ENCODE measurements around the gene PARD3.
A peak's percentile ranks its signal among the peaks of the same experiment; 100 is the strongest.

The PARD3 gene

DNA sequence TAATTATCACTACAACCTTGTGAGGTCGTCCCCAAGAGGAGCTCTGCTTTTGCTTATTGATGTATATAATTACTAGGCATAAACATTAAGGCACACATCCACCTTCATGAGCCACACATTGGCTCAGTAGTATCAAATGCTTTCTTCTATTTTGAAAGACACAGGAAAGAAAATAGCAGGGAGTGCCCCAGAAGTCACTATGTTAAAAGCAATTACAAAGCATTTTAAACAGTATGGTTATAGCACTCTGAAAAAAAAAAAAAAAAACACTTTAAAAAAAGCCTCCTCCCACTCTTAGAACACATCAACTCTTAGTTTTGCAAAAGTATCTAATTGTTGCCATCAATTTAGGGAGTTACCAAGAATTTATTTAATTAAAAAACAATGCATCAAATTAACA, 474.2 kb downstream of the PARD3 start:
- no peak for DNase-seq (ENCODE audit: low spot score)

- DNase-seq (ENCODE audit: low spot score) = no peak
These were observed 475.1 kb downstream of the PARD3 start for GRCh38 chr10:34339816-34340553.

DNA sequence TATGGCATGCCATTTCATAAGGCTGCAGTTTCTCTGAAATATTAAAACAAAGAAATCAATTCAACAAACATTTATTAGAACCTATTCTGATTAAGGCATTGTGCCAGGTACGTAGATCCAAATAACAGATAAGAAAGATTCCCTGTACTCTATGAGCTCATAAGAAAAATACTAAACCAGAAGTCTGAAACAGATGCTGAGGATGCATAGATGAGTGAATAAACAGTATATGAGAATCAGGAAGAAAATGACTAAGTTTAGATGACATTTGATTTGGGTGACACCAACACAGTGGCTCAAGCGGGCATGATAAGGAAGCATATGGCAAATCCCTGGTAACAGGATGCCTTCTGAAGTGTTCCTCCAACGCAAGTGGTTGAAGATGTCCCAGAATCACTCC, 477.2 kb downstream of the PARD3 start:
- DNase-seq (ENCODE audit: low spot score) = no peak

DNA sequence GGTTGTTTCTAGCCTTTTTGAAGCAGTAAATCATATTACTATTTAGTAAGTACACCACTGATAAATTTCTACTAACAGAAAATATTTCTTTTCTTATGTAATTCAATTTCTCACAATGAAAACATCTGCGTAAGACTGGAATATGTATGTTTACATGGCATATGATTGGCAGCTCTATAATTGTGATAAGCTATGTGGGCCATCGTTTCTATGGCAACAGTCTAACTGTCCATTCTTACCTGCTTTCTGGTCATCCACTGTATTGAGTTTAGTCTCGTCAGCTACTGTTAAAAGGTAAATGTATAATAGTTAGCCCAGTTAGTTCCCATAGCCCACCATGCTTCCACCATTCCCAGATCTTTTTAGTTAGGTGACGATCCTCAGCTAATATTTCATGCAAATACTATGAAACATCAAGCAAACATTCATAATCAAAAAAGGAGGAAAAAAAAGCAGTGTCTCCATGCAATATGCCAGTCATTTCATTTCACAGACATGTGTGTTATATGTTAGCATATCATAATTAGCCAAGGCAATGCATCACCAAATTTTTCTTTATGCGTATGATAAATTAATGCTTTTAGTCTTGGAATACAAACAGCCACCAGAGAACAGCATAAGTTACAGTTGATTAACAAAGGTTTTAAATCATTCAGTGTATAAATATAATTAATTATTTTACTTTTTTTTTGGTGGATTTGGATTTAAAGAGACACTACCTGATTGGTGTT, 479.0 kb downstream of the PARD3 start:
- DNase-seq (ENCODE audit: low spot score) = no peak

- no peak for DNase-seq (ENCODE audit: low spot score)
These were observed 480.2 kb downstream of the PARD3 start for GRCh38 chr10:34334908-34335307.

GRCh38 chr10:34333513-34333912, 481.6 kb downstream of the PARD3 start:
- no peak for DNase-seq (ENCODE audit: low spot score)

- DNase-seq (ENCODE audit: low spot score) = no peak
These were observed 487.9 kb downstream of the PARD3 start for GRCh38 chr10:34327184-34327583.

DNA sequence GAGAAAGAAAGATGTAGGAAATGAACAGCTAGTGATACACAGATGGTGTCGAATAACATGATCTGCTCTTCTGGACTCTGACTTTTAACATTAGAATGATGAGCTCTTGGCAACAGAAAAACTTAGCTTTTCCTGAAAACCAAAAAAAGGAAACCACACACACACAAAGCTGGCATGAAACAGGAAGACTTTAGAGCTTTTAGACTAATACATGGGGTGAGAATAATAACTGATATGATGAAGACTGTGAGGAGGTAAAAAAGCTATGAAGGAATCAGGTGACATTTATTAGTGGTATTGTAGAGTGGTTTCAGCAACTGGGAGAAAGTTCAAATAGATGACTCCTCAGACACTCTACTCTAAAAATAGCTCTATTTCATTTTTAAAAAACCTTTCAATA, 491.9 kb downstream of the PARD3 start:
- no peak for DNase-seq (ENCODE audit: low spot score)

GRCh38 chr10:34320265-34320664, 494.8 kb downstream of the PARD3 start:
- DNase-seq (ENCODE audit: low spot score) = no peak

DNA sequence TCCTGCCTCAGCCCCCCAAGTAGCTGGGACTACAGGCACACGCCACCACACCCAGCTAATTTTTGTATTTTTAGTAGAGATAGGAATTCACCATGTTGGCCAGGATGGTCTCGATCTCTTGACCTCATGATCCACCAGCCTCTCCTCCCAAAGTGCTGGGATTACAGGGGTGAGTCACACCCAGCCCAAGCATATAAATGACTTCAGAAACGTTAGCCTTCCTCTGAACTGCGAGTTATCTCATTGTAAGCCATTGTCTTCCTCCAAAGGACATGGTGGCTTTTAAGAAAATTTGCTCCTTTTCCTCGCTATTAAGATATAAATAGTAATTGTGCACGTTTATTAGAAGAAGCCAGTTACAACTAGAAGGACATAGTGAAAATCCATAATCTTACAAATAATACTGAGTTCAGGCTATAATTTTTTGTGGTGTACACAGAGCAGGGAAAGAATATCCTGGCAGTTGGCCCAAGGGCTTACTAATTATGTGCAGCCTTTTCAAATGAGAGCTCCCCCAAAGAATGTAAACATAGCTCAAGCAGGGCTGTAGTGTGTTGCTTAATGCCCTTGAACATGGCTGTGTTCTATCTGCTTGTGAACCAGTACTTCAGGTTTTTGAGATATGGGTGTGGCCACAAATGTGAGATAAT, 495.8 kb downstream of the PARD3 start:
- DNase-seq (ENCODE audit: low spot score) = peak; percentile 16

DNA sequence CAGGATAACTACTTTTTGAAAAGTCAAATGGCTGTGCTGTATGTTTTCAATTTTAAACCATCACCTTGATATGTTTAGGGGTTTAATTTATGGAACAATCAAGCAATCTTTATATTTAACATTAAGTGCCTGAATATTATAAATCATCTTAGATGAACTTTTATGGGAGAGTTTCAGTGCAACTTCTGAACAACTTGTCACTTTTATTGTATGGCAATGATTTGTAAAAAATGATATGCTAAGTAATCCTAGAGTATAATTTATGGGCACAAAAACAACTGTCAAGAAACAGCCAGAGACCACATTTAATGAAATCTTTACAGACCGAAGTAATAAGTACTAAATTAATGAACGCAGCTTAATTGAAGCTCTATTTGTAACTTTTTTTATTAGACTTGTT, 498.9 kb downstream of the PARD3 start:
- DNase-seq (ENCODE audit: low spot score) = no peak

- no peak for DNase-seq (ENCODE audit: low spot score)
These were observed 500.6 kb downstream of the PARD3 start for GRCh38 chr10:34314457-34314856.

DNA sequence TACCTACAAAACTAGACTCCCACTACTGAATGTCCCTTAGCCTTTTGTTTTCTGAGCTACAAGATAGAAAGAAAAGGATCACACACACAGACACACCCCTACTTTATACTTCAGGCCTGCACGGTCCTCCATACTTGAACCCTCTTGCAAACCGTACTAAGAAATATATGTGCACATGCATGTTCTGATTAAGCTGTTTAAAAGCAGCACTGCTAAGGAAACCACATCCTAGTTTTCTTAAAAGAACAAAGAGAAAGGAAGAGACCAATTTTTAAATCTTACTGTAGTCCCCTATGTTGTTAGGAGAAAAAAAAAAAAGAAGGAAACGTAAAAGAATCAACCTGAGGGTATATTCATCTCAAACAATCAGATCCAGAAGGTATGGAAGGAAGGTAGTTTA, 501.2 kb downstream of the PARD3 start:
- no peak for DNase-seq (ENCODE audit: low spot score)

DNA sequence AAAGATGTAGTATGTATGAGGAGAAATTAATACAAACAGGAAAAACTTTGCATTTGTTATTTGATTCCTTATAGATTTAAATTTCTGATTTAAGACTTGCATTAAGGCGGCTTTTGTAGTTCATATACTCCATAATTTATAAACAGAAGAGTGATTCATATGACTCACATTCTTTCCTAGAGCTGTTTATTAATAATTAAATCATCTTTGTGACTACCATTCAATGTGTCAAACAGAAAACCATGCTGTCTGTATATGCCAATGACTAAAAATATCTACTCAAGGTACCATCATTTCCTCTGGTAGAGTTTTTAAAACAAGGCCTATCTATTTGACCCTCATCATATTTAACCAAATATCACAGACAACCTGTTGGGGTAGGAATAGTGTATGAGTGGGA, 501.7 kb downstream of the PARD3 start:
- peak; percentile 28 for DNase-seq (ENCODE audit: low spot score)

DNA sequence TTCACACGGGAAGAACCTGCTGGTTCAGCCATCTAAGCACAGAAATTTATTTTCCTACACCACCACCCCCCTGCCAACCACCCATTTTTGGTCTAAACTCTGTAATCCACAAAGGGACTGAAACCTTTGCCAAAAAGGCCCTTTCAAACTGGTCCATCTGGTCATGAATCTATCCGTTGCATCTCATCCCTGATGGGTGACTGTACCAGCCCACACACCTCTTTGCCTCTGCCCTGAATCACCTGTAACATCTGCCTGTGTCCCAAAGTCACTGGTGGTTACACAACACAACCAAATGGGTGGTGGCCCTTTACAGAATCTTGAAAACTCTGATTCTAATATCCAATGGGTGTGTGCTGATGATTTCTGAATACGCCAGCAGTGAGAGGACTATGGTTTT, 503.4 kb downstream of the PARD3 start:
- no peak for DNase-seq (ENCODE audit: low spot score)

- no peak for DNase-seq (ENCODE audit: low spot score)
These were observed 504.9 kb downstream of the PARD3 start for GRCh38 chr10:34310234-34310633.

- DNase-seq (ENCODE audit: low spot score) = no peak
These were observed 509.9 kb downstream of the PARD3 start for GRCh38 chr10:34305189-34305588.

DNA sequence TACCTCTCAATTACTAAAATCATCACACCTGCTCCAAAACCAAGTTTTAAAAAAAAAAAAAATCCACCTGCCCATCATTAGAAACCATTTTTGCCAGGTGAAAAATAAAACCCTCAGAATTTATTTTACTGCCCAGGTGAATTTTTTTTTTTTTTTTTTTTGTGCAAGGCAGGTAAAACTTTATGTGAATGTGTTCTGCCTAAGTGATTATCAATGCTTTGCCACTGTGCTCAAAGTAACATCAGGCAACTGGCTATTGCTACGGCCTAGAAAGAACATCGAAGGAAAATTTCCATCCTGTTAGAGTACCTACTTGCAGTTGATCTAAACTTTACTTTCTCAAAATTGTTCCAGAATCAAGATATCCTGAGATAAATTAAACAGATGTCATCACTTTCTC, 512.1 kb downstream of the PARD3 start:
- no peak for DNase-seq (ENCODE audit: low spot score)

DNA sequence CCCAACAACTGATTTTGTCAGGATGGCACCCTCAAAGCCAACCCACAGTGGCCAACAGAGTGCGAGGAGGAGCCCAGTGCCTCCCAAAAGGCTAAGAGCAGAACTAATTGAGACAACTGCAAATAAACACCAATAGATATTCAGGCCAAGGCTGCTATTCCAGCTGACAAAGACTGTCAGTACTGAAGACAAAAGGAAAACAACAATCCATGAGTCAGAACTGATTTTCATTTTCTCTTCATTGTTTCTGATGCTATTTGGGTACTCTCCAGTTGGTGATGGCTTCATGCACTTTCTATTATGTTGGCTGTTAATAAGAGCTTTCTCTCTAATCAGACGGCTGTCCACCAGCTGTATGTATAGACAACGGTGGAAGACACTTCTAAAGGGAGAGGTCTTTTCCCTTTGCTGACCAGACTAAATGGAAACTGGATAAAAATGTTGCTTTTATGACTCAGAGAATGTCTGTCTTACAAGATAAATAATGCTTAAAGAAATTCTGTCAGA, 515.9 kb downstream of the PARD3 start:
- DNase-seq (ENCODE audit: low spot score) = no peak

- DNase-seq (ENCODE audit: low spot score) = no peak
These were observed 516.7 kb downstream of the PARD3 start for GRCh38 chr10:34298346-34298818.

GRCh38 chr10:34297541-34298345, 517.4 kb downstream of the PARD3 start:
- DNase-seq (ENCODE audit: low spot score) = no peak

- no peak for DNase-seq (ENCODE audit: low spot score)
These were observed 520.0 kb downstream of the PARD3 start for GRCh38 chr10:34295142-34295548.

Data from RKO (cell line).